Glutamatergic neuron (in vitro differentiated cells): ENCODE results near the gene CDV3. TPM values are rescaled to one million over a fixed set of nuclear protein-coding genes. Genes with fewer than 3 reads are reported as not detected.

ENCODE experiments used
- DNase-seq: peaks from one replicate; pipeline ENCODE4 v3.0.0; 2022
- H3K27ac Mint-ChIP-seq: one replicate; pipeline ENCODE4 v1.8.0; 2020; ENCODE audit warnings: mild to moderate bottlenecking, mixed read lengths, inconsistent platforms; ENCODE audit not compliant: unreplicated experiment
- H3K27me3 Mint-ChIP-seq: one replicate; pipeline ENCODE4 v1.8.0; 2020; ENCODE audit warnings: mild to moderate bottlenecking, moderate library complexity, mixed read lengths, inconsistent platforms; ENCODE audit not compliant: unreplicated experiment
- H3K36me3 Mint-ChIP-seq: one replicate; pipeline ENCODE4 v1.8.0; 2020; ENCODE audit warnings: mild to moderate bottlenecking, mixed read lengths, inconsistent platforms; ENCODE audit not compliant: unreplicated experiment
- H3K4me1 Mint-ChIP-seq: one replicate; pipeline ENCODE4 v1.8.0; 2020; ENCODE audit warnings: mild to moderate bottlenecking, low read depth, mixed read lengths, inconsistent platforms; ENCODE audit not compliant: unreplicated experiment
- H3K4me3 Mint-ChIP-seq: one replicate; pipeline ENCODE4 v1.8.0; 2020; ENCODE audit warnings: mild to moderate bottlenecking, mixed read lengths, inconsistent platforms; ENCODE audit not compliant: unreplicated experiment
- H3K9me3 Mint-ChIP-seq: one replicate; pipeline ENCODE4 v1.8.0; 2020; ENCODE audit warnings: mild to moderate bottlenecking, moderate library complexity, mixed read lengths, inconsistent platforms; ENCODE audit not compliant: unreplicated experiment
- total RNA-seq: library from RNA; stranded (reverse); fragmentation: NEBNext Ultra II Directional; extraction: Animal tissue kit (Norgen Biotek cat#: 25700); gene quantifications from one replicate; pipeline ENCODE4 v1.2.1, GENCODE V29; 2021; ENCODE audit not compliant: unreplicated experiment
- TF ChIP-seq, protein P1 (sequence below): fragments of 200-600 bp; sonication (generic); IDR thresholded peaks from one replicate; pipeline ENCODE4 v1.5.0; 2021; ENCODE audit not compliant: partially characterized antibody, unreplicated experiment

CDV3 gene
- total RNA-seq, 1 donor from 2014 or later: 91.2 TPM

- no peaks in the 10 kb centered on the region for H3K27me3 Mint-ChIP-seq
- no peak for DNase-seq
- no peaks in the 10 kb centered on the region for H3K36me3 Mint-ChIP-seq
- H3K9me3 Mint-ChIP-seq: no peaks in the 10 kb centered on the region
- no peak overlapping the region for H3K4me3 Mint-ChIP-seq
- H3K27ac Mint-ChIP-seq: no peak overlapping the region
- TF ChIP-seq, protein P1, sequence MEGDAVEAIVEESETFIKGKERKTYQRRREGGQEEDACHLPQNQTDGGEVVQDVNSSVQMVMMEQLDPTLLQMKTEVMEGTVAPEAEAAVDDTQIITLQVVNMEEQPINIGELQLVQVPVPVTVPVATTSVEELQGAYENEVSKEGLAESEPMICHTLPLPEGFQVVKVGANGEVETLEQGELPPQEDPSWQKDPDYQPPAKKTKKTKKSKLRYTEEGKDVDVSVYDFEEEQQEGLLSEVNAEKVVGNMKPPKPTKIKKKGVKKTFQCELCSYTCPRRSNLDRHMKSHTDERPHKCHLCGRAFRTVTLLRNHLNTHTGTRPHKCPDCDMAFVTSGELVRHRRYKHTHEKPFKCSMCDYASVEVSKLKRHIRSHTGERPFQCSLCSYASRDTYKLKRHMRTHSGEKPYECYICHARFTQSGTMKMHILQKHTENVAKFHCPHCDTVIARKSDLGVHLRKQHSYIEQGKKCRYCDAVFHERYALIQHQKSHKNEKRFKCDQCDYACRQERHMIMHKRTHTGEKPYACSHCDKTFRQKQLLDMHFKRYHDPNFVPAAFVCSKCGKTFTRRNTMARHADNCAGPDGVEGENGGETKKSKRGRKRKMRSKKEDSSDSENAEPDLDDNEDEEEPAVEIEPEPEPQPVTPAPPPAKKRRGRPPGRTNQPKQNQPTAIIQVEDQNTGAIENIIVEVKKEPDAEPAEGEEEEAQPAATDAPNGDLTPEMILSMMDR: no peak
- H3K4me1 Mint-ChIP-seq: no peaks in the 10 kb centered on the region
Measured at GRCh38 chr3:133610031-133610430, 36.5 kb downstream of the CDV3 start.

- no peaks in the 10 kb centered on the region for H3K27me3 Mint-ChIP-seq
- H3K27ac Mint-ChIP-seq: no peak overlapping the region
- H3K9me3 Mint-ChIP-seq: no peaks in the 10 kb centered on the region
- H3K4me1 Mint-ChIP-seq: no peaks in the 10 kb centered on the region
- H3K36me3 Mint-ChIP-seq: no peaks in the 10 kb centered on the region
- TF ChIP-seq, protein P1: no peak
- no peak overlapping the region for H3K4me3 Mint-ChIP-seq
- DNase-seq: no peak
Measured at GRCh38 chr3:133611534-133611933, 38.0 kb downstream of the CDV3 start.

- H3K4me1 Mint-ChIP-seq: no peaks in the 10 kb centered on the region
- no peaks in the 10 kb centered on the region for H3K9me3 Mint-ChIP-seq
- H3K27ac Mint-ChIP-seq: no peak overlapping the region
- TF ChIP-seq, protein P1: no peak
- H3K27me3 Mint-ChIP-seq: peaks cover 1% of the 10 kb centered on the region
- no peak overlapping the region for H3K4me3 Mint-ChIP-seq
- H3K36me3 Mint-ChIP-seq: no peaks in the 10 kb centered on the region
- DNase-seq: no peak
Measured at GRCh38 chr3:133620066-133620784, 46.7 kb downstream of the CDV3 start.

GRCh38 chr3:133627789-133628188 lies 54.3 kb downstream of the CDV3 start:
- DNase-seq: no peak
- Mint-ChIP-seq H3K36me3 (no peaks in the 10 kb centered on the region), H3K9me3 (no peaks in the 10 kb centered on the region), H3K27me3 (no peaks in the 10 kb centered on the region), H3K4me3 (no peak overlapping the region), H3K27ac (no peak overlapping the region), H3K4me1 (no peaks in the 10 kb centered on the region)
- TF ChIP-seq, protein P1: no peak

DNA sequence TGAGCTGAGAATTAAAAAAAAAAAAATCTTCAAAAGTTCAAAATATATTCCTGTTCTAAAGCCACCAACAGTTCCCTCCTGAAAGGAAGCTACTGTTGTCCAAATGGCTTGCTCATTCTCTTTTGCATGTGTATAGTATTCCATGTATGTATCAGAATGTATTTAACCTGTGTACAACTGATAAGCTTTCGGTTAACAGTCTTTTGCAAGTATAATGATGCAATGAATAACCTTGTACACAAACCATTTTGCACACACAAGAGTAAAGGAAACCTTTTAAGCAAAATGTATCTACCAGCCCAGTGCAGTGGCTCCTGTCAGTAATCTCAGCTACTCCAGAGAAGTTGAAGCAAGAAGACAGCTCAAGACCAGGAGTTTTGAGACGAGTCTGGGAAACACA lies 55.7 kb downstream of the CDV3 start:
- Mint-ChIP-seq H3K27ac (no peak overlapping the region), H3K4me3 (no peak overlapping the region), H3K36me3 (no peaks in the 10 kb centered on the region), H3K4me1 (no peaks in the 10 kb centered on the region), H3K9me3 (no peaks in the 10 kb centered on the region), H3K27me3 (no peaks in the 10 kb centered on the region)
- TF ChIP-seq, protein P1: no peak
- DNase-seq: no peak
